ENCODE measurements around the gene CST9L. TPM values are rescaled to one million over a fixed set of nuclear protein-coding genes. Genes with fewer than 3 reads are reported as not detected.
"Not testable (repeated sequence)": the region's sequence is repeated elsewhere in the genome, so short reads cannot be mapped to it uniquely, and the experiment has no call there.

The CST9L gene
- total RNA-seq, 1 donor = not detected

GRCh38 chr20:23582293-23582692, 14.0 kb upstream of the CST9L start:
- no peak for DNase-seq (ENCODE audit: insufficient read length, low spot score, missing footprints)
- H3K27me3 ChIP-seq (ENCODE audit: insufficient read depth, low read length) = no peaks in the 10 kb centered on the region
- H3K9me3 ChIP-seq (ENCODE audit: low read depth, low read length) = no peaks in the 10 kb centered on the region
- no peaks in the 10 kb centered on the region for H3K79me2 ChIP-seq (ENCODE audit: insufficient read depth, low read length)
- no peak overlapping the region for H3K4me3 ChIP-seq (ENCODE audit: insufficient read depth, low read length)
- no peak overlapping the region for H3K4me2 ChIP-seq (ENCODE audit: insufficient read depth, low read length)
- H3K27ac ChIP-seq (ENCODE audit: low read depth, low read length) = no peak overlapping the region
- no peaks in the 10 kb centered on the region for H3K4me1 ChIP-seq (ENCODE audit: insufficient read depth, low read length)
- no peaks in the 10 kb centered on the region for H4K20me1 ChIP-seq (ENCODE audit: insufficient read depth, low read length)
- no peaks in the 10 kb centered on the region for H3K36me3 ChIP-seq (ENCODE audit: insufficient read depth, low read length)
- no peak overlapping the region for H2AFZ ChIP-seq (ENCODE audit: low read length)
- no peak for TF ChIP-seq CTCF (IDR thresholded peaks at IDR 0.05; ENCODE audit: extremely low read depth, low read depth, low read length)

GRCh38 chr20:23581833-23582232, 13.5 kb upstream of the CST9L start:
- H3K36me3 ChIP-seq (ENCODE audit: insufficient read depth, low read length); H3K27me3 ChIP-seq (ENCODE audit: insufficient read depth, low read length); H3K4me1 ChIP-seq (ENCODE audit: insufficient read depth, low read length); H2AFZ ChIP-seq (ENCODE audit: low read length); H4K20me1 ChIP-seq (ENCODE audit: insufficient read depth, low read length); H3K4me3 ChIP-seq (ENCODE audit: insufficient read depth, low read length); H3K9me3 ChIP-seq (ENCODE audit: low read depth, low read length); DNase-seq (ENCODE audit: insufficient read length, low spot score, missing footprints); H3K27ac ChIP-seq (ENCODE audit: low read depth, low read length); H3K4me2 ChIP-seq (ENCODE audit: insufficient read depth, low read length); H3K79me2 ChIP-seq (ENCODE audit: insufficient read depth, low read length): not testable (repeated sequence)

DNA sequence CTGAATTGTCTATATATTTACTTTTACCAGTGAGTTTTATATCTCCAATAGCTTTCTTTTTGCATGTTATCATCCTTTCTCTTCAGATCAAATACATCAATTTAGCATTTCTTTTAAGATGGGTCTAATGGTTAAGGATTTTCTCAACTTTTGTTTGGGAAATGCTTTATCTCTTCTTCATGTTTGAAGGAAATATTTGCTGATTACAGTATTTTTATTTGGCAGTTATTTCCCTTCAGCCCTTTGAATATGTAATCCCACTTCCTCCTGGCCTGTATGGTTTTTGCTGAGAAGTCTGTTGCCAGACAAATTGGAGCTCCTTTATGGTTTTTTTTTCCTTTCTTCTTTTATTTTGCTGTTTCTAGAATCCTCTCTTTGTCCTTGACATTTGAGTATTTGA, 6.7 kb upstream of the CST9L start:
- no peak for TF ChIP-seq CTCF (IDR thresholded peaks at IDR 0.05; ENCODE audit: extremely low read depth, low read depth, low read length)
- H3K79me2 ChIP-seq (ENCODE audit: insufficient read depth, low read length) = no peaks in the 10 kb centered on the region
- no peaks in the 10 kb centered on the region for H3K9me3 ChIP-seq (ENCODE audit: low read depth, low read length)
- no peaks in the 10 kb centered on the region for H4K20me1 ChIP-seq (ENCODE audit: insufficient read depth, low read length)
- DNase-seq (ENCODE audit: insufficient read length, low spot score, missing footprints) = no peak
- H3K36me3 ChIP-seq (ENCODE audit: insufficient read depth, low read length) = no peaks in the 10 kb centered on the region
- no peak overlapping the region for H2AFZ ChIP-seq (ENCODE audit: low read length)
- no peaks in the 10 kb centered on the region for H3K4me1 ChIP-seq (ENCODE audit: insufficient read depth, low read length)
- no peaks in the 10 kb centered on the region for H3K27me3 ChIP-seq (ENCODE audit: insufficient read depth, low read length)
- H3K4me3 ChIP-seq (ENCODE audit: insufficient read depth, low read length) = no peak overlapping the region
- no peak overlapping the region for H3K27ac ChIP-seq (ENCODE audit: low read depth, low read length)
- no peak overlapping the region for H3K4me2 ChIP-seq (ENCODE audit: insufficient read depth, low read length)

GRCh38 chr20:23570178-23570760, 2.0 kb upstream of the CST9L start:
- no peaks in the 10 kb centered on the region for H3K79me2 ChIP-seq (ENCODE audit: insufficient read depth, low read length)
- no peak overlapping the region for H2AFZ ChIP-seq (ENCODE audit: low read length)
- no peak overlapping the region for H3K4me2 ChIP-seq (ENCODE audit: insufficient read depth, low read length)
- H3K27me3 ChIP-seq (ENCODE audit: insufficient read depth, low read length) = no peaks in the 10 kb centered on the region
- H3K36me3 ChIP-seq (ENCODE audit: insufficient read depth, low read length) = no peaks in the 10 kb centered on the region
- no peaks in the 10 kb centered on the region for H4K20me1 ChIP-seq (ENCODE audit: insufficient read depth, low read length)
- no peak for TF ChIP-seq CTCF (IDR thresholded peaks at IDR 0.05; ENCODE audit: extremely low read depth, low read depth, low read length)
- no peak overlapping the region for H3K27ac ChIP-seq (ENCODE audit: low read depth, low read length)
- no peaks in the 10 kb centered on the region for H3K4me1 ChIP-seq (ENCODE audit: insufficient read depth, low read length)
- H3K4me3 ChIP-seq (ENCODE audit: insufficient read depth, low read length) = no peak overlapping the region
- H3K9me3 ChIP-seq (ENCODE audit: low read depth, low read length) = no peaks in the 10 kb centered on the region
- DNase-seq (ENCODE audit: insufficient read length, low spot score, missing footprints) = no peak
